K562 (cell line): ENCODE data around the gene AFF3. TPM values are rescaled to one million over a fixed set of nuclear protein-coding genes. Genes with fewer than 3 reads are reported as not detected.

Source experiments
- ATF7 ChIP-seq: fragments of 450-650 bp; IDR thresholded peaks from 2 replicates; pipeline ENCODE4 v1.7.1; 2014; ENCODE audit warnings: mild to moderate bottlenecking, moderate library complexity
- EP300 ChIP-seq: IDR thresholded peaks from 2 replicates; pipeline ENCODE4 v1.6.1; 2012; ENCODE audit warnings: low read length, improper control_type of control experiment
- EP400 ChIP-seq: fragments of 450-650 bp; IDR thresholded peaks from 2 replicates; pipeline ENCODE4 v1.6.1; 2017; ENCODE audit warnings: antibody characterized with exemption, mild to moderate bottlenecking, moderate library complexity
- ILF3 ChIP-seq: fragments of 450-650 bp; IDR thresholded peaks from 2 replicates; pipeline ENCODE4 v1.6.1; 2018; ENCODE audit warnings: antibody characterized with exemption, mild to moderate bottlenecking, moderate library complexity, borderline replicate concordance
- L3MBTL2 ChIP-seq: fragments of 450-650 bp; IDR thresholded peaks from 2 replicates; pipeline ENCODE4 v1.6.1; 2016; ENCODE audit warnings: mild to moderate bottlenecking, moderate library complexity
- MAZ ChIP-seq, 2 experiments: fragments of 450-650 bp in 1 of 2; sonication (generic) in 1 of 2; formaldehyde crosslinking; IDR thresholded peaks in 1 of 2; conservative IDR thresholded peaks in 1 of 2; 2 replicates each; pipeline versions ENCODE4 v1.4.0 to v1.5.0; 2020; ENCODE audit warnings: mild to moderate bottlenecking in 1 of 2, missing genetic modification reagents in 1 of 2
- NCOA1 ChIP-seq: fragments of 450-650 bp; IDR thresholded peaks from 2 replicates; pipeline ENCODE4 v1.6.1; 2016; ENCODE audit warnings: low read depth
- NR2C2 ChIP-seq, 2 experiments: fragments of 200-800 bp in 1 of 2; sonication (Bioruptor generic) in 1 of 2; sonication (generic) in 1 of 2; formaldehyde crosslinking in 1 of 2; IDR thresholded peaks; 2 replicates each; pipeline versions ENCODE4 v1.6.1 to v1.8.0; 2016 to 2022; ENCODE audit warnings: mild to moderate bottlenecking in 1 of 2, missing compliant biosample characterization in 1 of 2, missing genetic modification characterization in 1 of 2, missing genetic modification reagents in 1 of 2
- SNRNP70 ChIP-seq: fragments of 200-400 bp; formaldehyde crosslinking; optimal IDR thresholded peaks from 2 replicates; pipeline ENCODE3; 2017; ENCODE audit warnings: low read depth, low read length
- SP2 ChIP-seq: IDR thresholded peaks from 2 replicates; pipeline ENCODE4 v1.6.1; 2011; ENCODE audit warnings: mild to moderate bottlenecking, low read depth, low read length, moderate library complexity; ENCODE audit not compliant: poor library complexity, severe bottlenecking; ENCODE audit errors: extremely low read depth
- STAT6 ChIP-seq: sonication (generic); formaldehyde crosslinking; IDR thresholded peaks from 2 replicates; pipeline ENCODE4 v1.8.1; 2023; ENCODE audit warnings: mild to moderate bottlenecking, missing genetic modification reagents
- VEZF1 ChIP-seq: fragments of 200-800 bp; sonication (Bioruptor generic); IDR thresholded peaks from 2 replicates; pipeline ENCODE4 v1.6.1; 2017; ENCODE audit warnings: missing genetic modification characterization, missing compliant biosample characterization
- WHSC1 ChIP-seq: IDR thresholded peaks from one replicate; pipeline ENCODE4 v1.6.1; 2012; ENCODE audit warnings: low read length, control low read depth, inconsistent platforms
- ZNF146 ChIP-seq: IDR thresholded peaks from one replicate; pipeline ENCODE4 v1.6.1; 2018; ENCODE audit warnings: missing compliant biosample characterization; ENCODE audit not compliant: unreplicated experiment
- ZNF766 ChIP-seq: fragments of 200-800 bp; sonication (Bioruptor generic); conservative IDR thresholded peaks from 2 replicates; pipeline ENCODE4 v1.6.1; 2016; ENCODE audit warnings: missing genetic modification characterization, missing compliant biosample characterization
- polyA plus RNA-seq, 8 experiments: library from polyadenylated mRNA; depleted of rRNA in 4 of 8; stranded (reverse) in 5 of 8; unstranded in 3 of 8; fragments of >200 nt; fragmentation: Nextera tagmentation in 2 of 8; fragmentation: Illumina TruSeq in 1 of 8; extraction: Ambion mirVana in 2 of 8; extraction: Trizol in 1 of 8; gene quantifications; 2 replicates each; pipeline versions ENCODE4 v1.2.1 to v1.2.3, GENCODE V29; 2011 to 2014; ENCODE audit warnings: inconsistent platforms in 1 of 8, missing spikeins in 1 of 8
- total RNA-seq, 7 experiments: library from RNA; depleted of rRNA in 6 of 7; stranded (reverse); fragments of >200 nt in 6 of 7; fragmentation: Illumina TruSeq in 2 of 7; extraction: Trizol in 2 of 7; gene quantifications; 2 replicates each; pipeline versions ENCODE4 v1.2.1 to v1.2.3, GENCODE V29; 2011 to 2021; ENCODE audit warnings: low replicate concordance in 1 of 7

AFF3 gene
- total and polyA plus RNA-seq, 9 of the 15 experiments (the other 6 are each of a cell fraction or from before 2014, with no cell fraction given) = 0.02 to 0.11 TPM; not detected in 7

- TF ChIP-seq STAT6 (CRISPR knock-in tag) (no peak), NR2C2 (CRISPR knock-in tag; IDR thresholded peaks at IDR 0.05) (no peak), NR2C2 (tag; IDR thresholded peaks at IDR 0.05) (peak; percentile 72; the same call in 1 of the 2 replicates), EP300 (peak; percentile 68), L3MBTL2 (peak; percentile 61; the same call in 1 of the 2 replicates), VEZF1 (peak; percentile 65), WHSC1 (no peak), EP400 (peak; percentile 67), ZNF146 (CRISPR knock-in tag) (no peak), SP2 (no peak), SNRNP70 (no peak), ILF3 (no peak), NCOA1 (no peak), MAZ (CRISPR knock-in tag; conservative IDR thresholded peaks at IDR 0.05 in 1 of 2, IDR thresholded peaks at IDR 0.05 in 1 of 2) (peak in 1 of 2 experiments; percentile 50; a peak in 2 of 4 replicates), ZNF766 (CRISPR knock-in tag) (peak; percentile 24; the same call in 1 of the 2 replicates), ATF7 (peak; percentile 28; the same call in 1 of the 2 replicates)
Measured at GRCh38 chr2:100013892-100014677, 128.3 kb downstream of the AFF3 start (continued).
